Adrenal gland (tissue), 12 donors: ENCODE measurements around the gene DOCK4. TPM values are rescaled to one million over a fixed set of nuclear protein-coding genes. Genes with fewer than 3 reads are reported as not detected.

ENCODE experiments used
- DNase-seq, 7 donors: peaks; one replicate each; pipeline ENCODE4 v3.0.0-alpha.2; 2019 to 2020
- H3K27ac ChIP-seq, 5 donors: fragments of 200-600 bp; sonication (generic) in 4 of 5; 1 replicate in 3 of 5; 2 replicates in 2 of 5; pipeline versions ENCODE4 v1.5.1 to v1.8.0; 2016 to 2020; ENCODE audit warnings: mild to moderate bottlenecking in 1 of 5
- H3K27me3 ChIP-seq: fragments of 200-600 bp; 2 replicates; pipeline ENCODE4 v1.8.0; 2021
- H3K36me3 ChIP-seq, 2 donors: fragments of 200-600 bp; replicated peaks in 1 of 2; 1 replicate in 1 of 2; 2 replicates in 1 of 2; pipeline versions ENCODE4 v1.5.1 to v1.8.0; 2018 to 2022
- H3K4me1 ChIP-seq, 2 donors: fragments of 200-600 bp; replicated peaks in 1 of 2; 1 replicate in 1 of 2; 2 replicates in 1 of 2; pipeline versions ENCODE4 v1.5.1 to v1.8.0; 2018 to 2021
- H3K4me3 ChIP-seq, 4 donors: fragments of 200-600 bp; sonication (generic) in 3 of 4; one replicate each; pipeline ENCODE4 v1.5.1; 2016 to 2018
- H3K9me3 ChIP-seq, 3 donors: fragments of 200-600 bp; sonication (generic) in 1 of 3; replicated peaks in 1 of 3; 1 replicate in 2 of 3; 2 replicates in 1 of 3; pipeline versions ENCODE4 v1.5.1 to v1.8.0; 2016 to 2021
- POLR2A ChIP-seq, 2 donors: fragments of 450-650 bp; IDR thresholded peaks; one replicate each; pipeline ENCODE4 v1.6.1; 2017; ENCODE audit warnings: antibody characterized with exemption in 2 of 2, mild to moderate bottlenecking in 2 of 2, moderate library complexity in 1 of 2
- WGBS, 4 donors: extraction: QIAGEN DNeasy Blood & Tissue Kit in 2 of 4; methylation state at CpG; one replicate each; pipeline versions ENCODE4 v1.1.5 to v1.1.7; 2013 to 2017; 5-methylcytosine and 5-hydroxymethylcytosine counted together
- intact Hi-C, 2 donors: fragments of 100-400 bp; cut with DNase I; formaldehyde crosslinking; loops; one replicate each; pipeline versions ENCODE4 v1.14.1 to v1.15.0; 2022 to 2023
- polyA plus RNA-seq, 3 donors: library from polyadenylated mRNA; stranded (reverse); fragments of 200-250 nt in 2 of 3; fragments of 350-450 nt in 1 of 3; fragmentation: Illumina TruSeq in 1 of 3; extraction: RNeasy Lipid Tissue Mini Kit (QIAGEN cat#74804) in 1 of 3; gene quantifications; one replicate each; pipeline ENCODE4 v1.2.3, GENCODE V29; 2013 to 2014
- total RNA-seq, 9 donors: library from RNA; depleted of rRNA in 4 of 9; stranded (reverse); fragments of >200 nt in 4 of 9; fragments of 120-200 nt in 1 of 9; fragmentation: NEBNext Ultra II Directional in 1 of 9; extraction: Animal tissue kit (Norgen Biotek cat#: 25700) in 1 of 9; gene quantifications; one replicate each; pipeline versions ENCODE4 v1.1.0 to v1.2.4, GENCODE V29; 2013 to 2023
- TF ChIP-seq, protein P1 (sequence below), 6 experiments: fragments of 450-650 bp in 4 of 6; fragments of 200-600 bp in 2 of 6; sonication (generic) in 1 of 6; IDR thresholded peaks; 1 replicate in 5 of 6; 2 replicates in 1 of 6; pipeline versions ENCODE4 v1.5.1 to v1.8.0; 2016 to 2021; ENCODE audit warnings: antibody characterized with exemption in 6 of 6, mild to moderate bottlenecking in 2 of 6, moderate library complexity in 1 of 6
- donor health status: healthy with polysubstance abuse.
- donor health status: Bipolar disorder and iron deficiency.
- donor health status: DM: yes; HTN: yes; CAD: no.
- donor health status: DM: no; HTN: no; CAD: no.
- donor health status: DM: no; HTN: no; CAD: no.
- donor health status: DM: yes; HTN: yes; CAD: no.

Gene DOCK4
- total and polyA plus RNA-seq, 12 donors, result 6.2 to 37.6 (median 21.1) TPM

DNA sequence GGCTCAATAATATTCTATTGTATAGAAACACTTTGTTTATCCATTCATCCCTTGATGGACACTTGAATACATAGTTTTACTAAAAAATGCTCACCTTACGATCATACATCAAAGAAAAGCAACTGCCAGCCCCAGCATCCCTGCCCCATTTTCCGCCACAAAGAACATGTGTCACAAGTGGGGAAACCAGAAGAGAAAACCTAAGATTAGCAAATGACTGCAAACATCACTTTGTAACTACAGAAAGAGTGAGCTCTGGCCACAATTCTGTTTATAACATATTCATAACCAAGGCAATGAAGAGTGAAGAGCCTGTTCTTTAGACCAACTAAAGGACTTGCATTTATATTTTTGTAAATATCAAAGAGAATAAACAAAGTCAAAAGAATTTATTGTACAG lies 89.8 kb downstream of the DOCK4 start:
- Histone ChIP-seq H3K4me1 (peaks cover 13 to 22% of the 10 kb centered on the region in 2 donors), H3K27me3 (no peaks in the 10 kb centered on the region), H3K27ac (no peak overlapping the region), H3K9me3 (no peaks in the 10 kb centered on the region), H3K36me3 (no peaks in the 10 kb centered on the region), H3K4me3 (no peak overlapping the region)
- intact Hi-C loops, result no loop called here
- DNase-seq, result no peak
- TF ChIP-seq POLR2A (IDR thresholded peaks at IDR 0.05), result no peak
- TF ChIP-seq, protein P1, sequence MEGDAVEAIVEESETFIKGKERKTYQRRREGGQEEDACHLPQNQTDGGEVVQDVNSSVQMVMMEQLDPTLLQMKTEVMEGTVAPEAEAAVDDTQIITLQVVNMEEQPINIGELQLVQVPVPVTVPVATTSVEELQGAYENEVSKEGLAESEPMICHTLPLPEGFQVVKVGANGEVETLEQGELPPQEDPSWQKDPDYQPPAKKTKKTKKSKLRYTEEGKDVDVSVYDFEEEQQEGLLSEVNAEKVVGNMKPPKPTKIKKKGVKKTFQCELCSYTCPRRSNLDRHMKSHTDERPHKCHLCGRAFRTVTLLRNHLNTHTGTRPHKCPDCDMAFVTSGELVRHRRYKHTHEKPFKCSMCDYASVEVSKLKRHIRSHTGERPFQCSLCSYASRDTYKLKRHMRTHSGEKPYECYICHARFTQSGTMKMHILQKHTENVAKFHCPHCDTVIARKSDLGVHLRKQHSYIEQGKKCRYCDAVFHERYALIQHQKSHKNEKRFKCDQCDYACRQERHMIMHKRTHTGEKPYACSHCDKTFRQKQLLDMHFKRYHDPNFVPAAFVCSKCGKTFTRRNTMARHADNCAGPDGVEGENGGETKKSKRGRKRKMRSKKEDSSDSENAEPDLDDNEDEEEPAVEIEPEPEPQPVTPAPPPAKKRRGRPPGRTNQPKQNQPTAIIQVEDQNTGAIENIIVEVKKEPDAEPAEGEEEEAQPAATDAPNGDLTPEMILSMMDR (IDR thresholded peaks at IDR 0.05), result no peak
- WGBS, 4 donors, result 94 to 97% (median 94%) methylated on average over 2 of the region's 2 CpGs

GRCh38 chr7:112115880-112116279 lies 90.3 kb downstream of the DOCK4 start:
- H3K36me3 ChIP-seq, result no peaks in the 10 kb centered on the region
- no peaks in the 10 kb centered on the region for H3K27me3 ChIP-seq
- no peak for DNase-seq
- H3K9me3 ChIP-seq, result no peaks in the 10 kb centered on the region
- WGBS, 4 donors, result 93 to 100% (median 96%) methylated on average over 1 of the region's 1 CpG
- no peak overlapping the region for H3K27ac ChIP-seq
- TF ChIP-seq, protein P1 (IDR thresholded peaks at IDR 0.05), result no peak
- TF ChIP-seq POLR2A (IDR thresholded peaks at IDR 0.05), result no peak
- peaks cover 13 to 21% of the 10 kb centered on the region in 2 donors for H3K4me1 ChIP-seq
- no peak overlapping the region for H3K4me3 ChIP-seq
- intact Hi-C loops, result no loop called here

DNA sequence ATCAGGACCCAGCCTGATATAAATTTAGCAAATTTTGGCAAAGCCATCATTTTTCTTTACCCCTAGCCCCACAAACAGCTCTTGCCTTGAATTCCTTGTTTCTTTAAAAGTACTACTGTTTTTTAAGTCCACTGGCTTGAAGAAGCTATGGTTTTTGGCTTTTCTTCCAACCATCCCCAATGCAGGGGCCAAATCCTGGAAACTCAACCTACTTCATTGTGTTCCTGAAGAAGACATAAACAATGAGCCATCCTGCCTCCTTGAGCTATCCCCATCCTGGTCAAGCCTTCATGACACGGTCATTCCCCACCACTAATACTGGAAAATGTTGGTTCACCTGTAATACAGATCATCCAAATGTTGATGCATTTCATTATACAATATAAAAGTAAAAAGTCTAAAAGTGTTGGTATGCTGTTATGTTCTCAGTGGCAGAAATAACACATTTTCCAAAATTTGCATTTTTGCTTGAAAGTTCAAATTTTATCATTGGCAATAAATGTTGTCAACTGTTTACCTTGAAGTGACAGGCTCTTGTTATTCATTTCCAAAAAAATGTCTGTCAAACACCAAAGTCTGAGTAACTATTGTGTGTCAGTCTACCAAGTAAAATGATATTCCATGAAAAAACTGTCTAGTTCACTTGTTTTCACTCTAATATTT lies 92.2 kb downstream of the DOCK4 start:
- WGBS, 4 donors, result 92 to 100% (median 97%) methylated on average over 1 of the region's 1 CpG
- H3K27ac ChIP-seq, result no peak overlapping the region

GRCh38 chr7:112112822-112113255 lies 93.4 kb downstream of the DOCK4 start:
- Histone ChIP-seq H3K9me3 (no peaks in the 10 kb centered on the region), H3K4me3 (no peak overlapping the region), H3K27ac (peak overlapping the region in 4 of 5 donors; percentile 31 to 52 (median 38)), H3K4me1 (peaks cover 13 to 33% of the 10 kb centered on the region in 2 donors), H3K27me3 (no peaks in the 10 kb centered on the region), H3K36me3 (no peaks in the 10 kb centered on the region)
- no peak for TF ChIP-seq POLR2A (IDR thresholded peaks at IDR 0.05)
- TF ChIP-seq, protein P1 (IDR thresholded peaks at IDR 0.05), result no peak
- DNase-seq, result peak in 5 of 7 donors; percentile 43 to 66 (median 56)
- 5 to 15% (median 9%) methylated on average over 5 of the region's 5 CpGs for WGBS, 4 donors
- intact Hi-C loops, result no loop called here

More for the DNA sequence above, 92.2 kb downstream of the DOCK4 start:
- no peak for DNase-seq
- H3K9me3 ChIP-seq, result no peaks in the 10 kb centered on the region
- peaks cover 13 to 24% of the 10 kb centered on the region in 2 donors for H3K4me1 ChIP-seq
- no peaks in the 10 kb centered on the region for H3K27me3 ChIP-seq
- TF ChIP-seq POLR2A (IDR thresholded peaks at IDR 0.05), result no peak
- TF ChIP-seq, protein P1 (IDR thresholded peaks at IDR 0.05), result no peak
- no peak overlapping the region for H3K4me3 ChIP-seq
- no peaks in the 10 kb centered on the region for H3K36me3 ChIP-seq
- intact Hi-C loops, result no loop called here
